ENCODE results near the gene FAM171A1. TPM values are rescaled to one million over a fixed set of nuclear protein-coding genes. Genes with fewer than 3 reads are reported as not detected.
"Not testable (repeated sequence)": the region's sequence is repeated elsewhere in the genome, so short reads cannot be mapped to it uniquely, and the experiment has no call there.

Gene FAM171A1
- total RNA-seq, 2 experiments from 2014 or later: 11.1 to 11.7 TPM

DNA sequence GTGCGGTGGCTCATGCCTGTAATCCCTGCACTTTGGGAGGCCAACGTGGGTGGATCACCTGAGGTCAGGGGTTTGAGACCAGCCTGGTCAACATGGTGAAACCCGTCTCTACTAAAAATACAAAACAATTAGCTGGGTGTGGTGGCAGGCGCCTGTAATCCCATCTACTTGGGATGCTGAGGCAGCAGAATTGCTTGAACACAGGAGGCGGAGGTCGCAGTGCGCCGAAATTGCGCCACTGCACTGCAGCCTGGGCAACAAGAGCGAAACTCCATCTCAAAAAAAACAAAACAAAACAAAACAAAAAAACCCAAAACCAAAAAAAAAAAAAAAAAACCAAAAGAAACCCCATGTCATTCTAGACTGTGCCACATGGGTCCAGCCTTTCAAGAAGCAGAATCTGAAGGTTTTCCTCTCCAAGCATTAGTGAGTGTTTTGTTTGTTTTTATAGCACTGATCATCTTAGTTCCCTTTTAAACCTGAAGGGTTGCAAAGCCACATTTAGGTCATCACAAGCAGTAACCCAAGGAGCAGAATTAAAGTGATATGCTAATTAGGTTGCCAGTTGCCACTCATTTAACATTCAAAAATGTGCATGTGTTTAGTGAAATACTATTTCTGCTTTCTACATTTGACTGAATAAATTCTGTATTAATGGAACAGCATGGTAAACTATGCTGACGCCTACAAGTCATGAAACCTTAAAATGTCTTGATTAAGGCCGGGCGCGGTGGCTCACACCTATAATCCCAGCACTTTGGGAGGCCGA lies 68.7 kb downstream of the FAM171A1 start:
- H3K4me1 Mint-ChIP-seq; POLR2A ChIA-PET; CTCF ChIA-PET; DNase-seq; H3K36me3 Mint-ChIP-seq (ENCODE audit: low read depth); H3K27me3 Mint-ChIP-seq; H3K27ac Mint-ChIP-seq; H3K9me3 Mint-ChIP-seq; H3K4me3 Mint-ChIP-seq: not testable (repeated sequence)

DNA sequence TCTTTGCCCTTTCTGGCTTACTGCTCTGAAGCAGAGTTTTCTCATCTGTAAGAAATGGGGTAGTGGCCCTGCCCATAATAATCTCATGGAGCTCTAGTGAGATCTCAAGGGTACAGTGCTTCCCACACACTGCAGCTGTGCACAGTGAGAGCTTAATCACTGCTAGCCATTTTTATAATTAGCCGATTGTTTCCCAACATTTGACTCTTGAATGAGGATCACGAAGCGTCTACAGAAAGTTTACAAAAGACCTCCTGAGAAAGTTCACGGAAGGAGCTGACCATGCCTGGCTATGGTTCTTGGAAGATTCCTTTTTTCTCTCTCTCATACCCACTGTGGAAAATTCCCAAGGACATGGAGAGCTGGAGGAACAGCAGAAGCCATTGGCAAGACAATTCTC lies 70.4 kb downstream of the FAM171A1 start:
- no peak overlapping the region for H3K4me3 Mint-ChIP-seq
- H3K36me3 Mint-ChIP-seq (ENCODE audit: low read depth): no peaks in the 10 kb centered on the region
- H3K9me3 Mint-ChIP-seq: no peaks in the 10 kb centered on the region
- no peak for DNase-seq
- CTCF ChIA-PET: interaction anchor here (1.3 kb wide), 1 partner anchor 10 kb away, joined by 3 read pairs; no protein-coding TSS in a partner anchor
- H3K27ac Mint-ChIP-seq: no peak overlapping the region
- POLR2A ChIA-PET: no interaction called here
- H3K27me3 Mint-ChIP-seq: no peaks in the 10 kb centered on the region
- H3K4me1 Mint-ChIP-seq: no peaks in the 10 kb centered on the region

DNA sequence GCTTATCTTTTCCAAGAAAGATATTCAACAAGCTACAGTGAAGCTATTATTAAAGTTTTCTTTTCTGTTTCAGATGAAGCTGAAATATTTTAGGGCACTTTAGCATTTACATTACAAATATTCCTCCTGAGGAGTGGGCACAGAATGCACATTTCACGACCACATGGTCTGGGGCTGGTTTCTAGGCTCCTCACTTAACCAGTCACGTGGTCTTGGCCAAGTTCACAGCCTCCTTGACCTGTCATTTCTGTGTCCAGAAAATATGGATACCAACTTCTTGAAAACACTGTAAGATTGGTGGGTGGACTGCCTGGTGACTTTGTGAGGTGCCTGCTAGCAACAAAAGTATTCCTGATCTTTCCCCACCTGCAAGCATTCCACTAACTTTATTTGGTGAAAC lies 70.9 kb downstream of the FAM171A1 start:
- Mint-ChIP-seq H3K27ac (no peak overlapping the region), H3K9me3 (no peaks in the 10 kb centered on the region), H3K36me3 (ENCODE audit: low read depth) (no peaks in the 10 kb centered on the region), H3K4me3 (no peak overlapping the region), H3K4me1 (peaks cover 4% of the 10 kb centered on the region), H3K27me3 (no peaks in the 10 kb centered on the region)
- ChIA-PET CTCF (interaction anchor here (1.3 kb wide), 1 partner anchor 10 kb away, joined by 3 read pairs; no protein-coding TSS in a partner anchor), POLR2A (no interaction called here)
- no peak for DNase-seq

DNA sequence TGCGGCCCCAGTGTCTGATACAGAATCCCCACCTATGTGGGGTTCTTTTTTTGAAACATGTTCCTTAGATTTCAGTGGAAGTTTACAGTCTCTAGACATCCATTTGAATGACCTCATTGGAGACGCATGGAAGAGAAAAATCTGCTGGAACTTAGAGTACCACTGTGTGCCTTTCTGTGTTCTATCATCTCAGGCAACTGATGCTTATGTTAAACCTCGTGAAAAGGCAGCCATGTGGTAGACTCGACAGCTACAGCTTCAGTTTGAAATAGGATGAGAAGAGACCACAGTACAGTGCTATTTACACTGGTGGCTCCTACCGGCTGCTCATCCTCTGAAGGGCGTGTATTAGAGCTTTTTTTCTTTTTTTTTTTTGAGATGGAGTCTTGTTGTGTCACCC lies 74.4 kb downstream of the FAM171A1 start:
- ChIA-PET CTCF (interaction anchor here (0.5 to 1.2 kb wide), 3 partner anchors 10 to 589 kb away, joined by 3 read pairs; no protein-coding TSS in a partner anchor), POLR2A (no interaction called here)
- Mint-ChIP-seq H3K27ac (no peak overlapping the region), H3K9me3 (no peaks in the 10 kb centered on the region), H3K36me3 (ENCODE audit: low read depth) (no peaks in the 10 kb centered on the region), H3K4me3 (no peak overlapping the region), H3K27me3 (peaks cover 2% of the 10 kb centered on the region), H3K4me1 (peaks cover 7% of the 10 kb centered on the region)
- DNase-seq: no peak

DNA sequence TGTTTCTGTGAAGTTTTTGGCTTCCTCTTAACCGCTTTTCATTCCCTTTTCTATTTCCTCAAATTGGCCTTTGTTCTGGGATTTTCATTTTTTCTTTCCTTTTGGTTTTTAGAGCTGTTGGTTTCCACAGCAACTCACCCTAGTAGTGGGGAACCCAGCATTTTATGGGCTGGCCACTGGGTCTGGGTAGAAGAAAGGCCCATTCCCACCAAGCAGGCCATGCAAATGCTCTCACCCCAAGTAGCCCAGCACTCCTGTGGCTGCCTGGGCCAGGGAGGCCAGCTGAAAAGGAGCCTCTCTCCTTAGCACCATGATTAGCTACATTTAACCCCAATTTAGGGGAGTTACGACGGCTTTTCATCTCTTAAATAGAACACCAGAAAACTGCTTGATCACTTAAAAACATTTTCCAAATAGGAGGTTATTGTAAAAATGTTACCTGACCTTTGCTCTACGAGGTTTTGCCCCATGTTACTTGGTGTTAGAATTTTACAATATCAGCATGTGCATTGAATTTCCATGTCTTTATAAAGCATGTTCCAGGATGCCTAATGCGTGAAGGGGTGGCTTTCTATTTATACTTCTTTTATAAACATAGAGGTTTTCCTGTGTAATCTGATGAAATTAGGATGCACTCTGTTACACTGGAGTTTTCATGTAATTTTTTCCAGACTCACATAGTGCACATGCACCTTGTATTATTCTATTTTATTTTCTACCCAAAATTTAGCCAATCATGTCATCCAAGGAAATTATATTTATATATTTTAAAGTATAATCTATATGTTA lies 75.4 kb downstream of the FAM171A1 start:
- ChIA-PET POLR2A (no interaction called here), CTCF (interaction anchor here (0.6 kb wide), 1 partner anchor 160 kb away, joined by 3 read pairs; no protein-coding TSS in a partner anchor)
- Mint-ChIP-seq H3K9me3 (no peaks in the 10 kb centered on the region), H3K27me3 (peaks cover 2% of the 10 kb centered on the region), H3K4me3 (no peak overlapping the region), H3K4me1 (peaks cover 7% of the 10 kb centered on the region), H3K27ac (no peak overlapping the region), H3K36me3 (ENCODE audit: low read depth) (no peaks in the 10 kb centered on the region)
- DNase-seq: no peak

DNA sequence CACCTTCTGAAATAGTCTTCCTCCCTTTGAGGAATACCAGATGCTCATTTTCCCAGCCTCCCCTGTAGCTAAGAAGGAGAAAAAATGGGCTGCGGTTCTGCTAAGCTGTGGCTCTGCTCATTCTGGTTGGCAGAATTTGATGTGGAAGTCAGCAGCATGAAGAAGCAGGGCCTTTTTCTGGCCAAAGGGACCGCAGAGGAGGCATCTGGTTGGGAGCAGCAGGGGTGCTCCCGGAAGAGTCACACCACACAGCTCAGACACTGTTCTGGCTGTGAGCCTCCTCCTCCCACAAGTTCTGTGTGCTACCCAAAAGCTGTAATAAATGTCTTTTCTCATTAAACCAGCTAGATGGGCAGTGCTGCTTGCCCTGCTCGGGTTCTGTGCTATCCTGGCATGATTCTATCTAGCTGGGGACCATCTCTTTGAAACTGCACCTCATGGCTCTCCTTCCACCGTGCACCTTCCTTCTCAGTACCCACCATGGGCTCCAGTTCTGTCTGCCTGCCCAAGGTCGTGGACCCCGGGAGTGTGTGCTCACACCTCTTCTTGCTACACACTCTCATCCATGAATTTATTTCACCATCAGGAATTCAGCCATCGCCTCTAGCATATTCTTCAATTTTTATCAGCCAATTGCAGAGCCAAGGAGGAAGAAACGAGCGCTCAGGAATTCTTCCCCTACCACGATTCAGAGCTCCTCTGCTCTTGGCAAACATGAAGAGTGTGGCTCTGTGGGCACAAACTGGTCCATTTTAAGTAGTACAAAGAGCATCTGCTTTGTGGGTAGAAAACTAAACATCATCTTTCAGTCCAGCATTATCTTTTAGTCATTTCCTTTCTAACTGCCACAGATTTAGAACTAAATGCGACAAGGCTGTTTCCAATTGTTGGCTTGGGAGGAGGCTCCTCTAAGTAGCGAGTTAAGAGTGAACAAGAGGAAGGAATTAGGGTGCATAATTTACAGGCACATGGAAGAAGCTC lies 76.9 kb downstream of the FAM171A1 start:
- Mint-ChIP-seq H3K27ac (no peak overlapping the region), H3K4me3 (no peak overlapping the region), H3K27me3 (peaks cover 2% of the 10 kb centered on the region), H3K4me1 (peaks cover 11% of the 10 kb centered on the region), H3K36me3 (ENCODE audit: low read depth) (no peaks in the 10 kb centered on the region), H3K9me3 (no peaks in the 10 kb centered on the region)
- no peak for DNase-seq
- POLR2A ChIA-PET: no interaction called here
- CTCF ChIA-PET: interaction anchor here (1.0 kb wide), 1 partner anchor 47 kb away, joined by 3 read pairs; no protein-coding TSS in a partner anchor

DNA sequence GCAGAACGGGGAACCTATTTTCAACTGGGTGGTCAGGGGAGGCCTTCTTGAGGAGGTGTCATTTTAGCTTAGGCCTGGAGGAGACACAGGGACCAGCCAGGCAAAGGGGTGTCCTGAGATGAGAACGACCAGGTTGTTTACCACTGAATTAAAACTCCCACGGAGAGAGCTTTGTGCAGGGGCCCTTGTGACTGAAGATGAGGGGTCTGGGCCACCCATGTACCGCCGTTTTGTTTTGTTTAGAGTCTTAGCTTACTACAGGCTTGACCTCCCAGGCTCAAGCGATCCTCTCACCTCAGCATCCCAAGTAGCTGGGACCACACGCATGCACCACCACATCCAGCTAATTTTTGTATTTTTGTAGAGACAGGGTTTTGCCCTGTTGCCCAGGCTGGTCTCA lies 80.4 kb downstream of the FAM171A1 start:
- ChIA-PET CTCF (interaction anchor here (1.4 kb wide), 1 partner anchor 10 kb away, joined by 3 read pairs; no protein-coding TSS in a partner anchor), POLR2A (no interaction called here)
- Mint-ChIP-seq H3K27me3 (peaks cover 2% of the 10 kb centered on the region), H3K27ac (no peak overlapping the region), H3K4me3 (no peak overlapping the region), H3K9me3 (no peaks in the 10 kb centered on the region), H3K4me1 (peaks cover 11% of the 10 kb centered on the region), H3K36me3 (ENCODE audit: low read depth) (no peaks in the 10 kb centered on the region)
- DNase-seq: no peak

DNA sequence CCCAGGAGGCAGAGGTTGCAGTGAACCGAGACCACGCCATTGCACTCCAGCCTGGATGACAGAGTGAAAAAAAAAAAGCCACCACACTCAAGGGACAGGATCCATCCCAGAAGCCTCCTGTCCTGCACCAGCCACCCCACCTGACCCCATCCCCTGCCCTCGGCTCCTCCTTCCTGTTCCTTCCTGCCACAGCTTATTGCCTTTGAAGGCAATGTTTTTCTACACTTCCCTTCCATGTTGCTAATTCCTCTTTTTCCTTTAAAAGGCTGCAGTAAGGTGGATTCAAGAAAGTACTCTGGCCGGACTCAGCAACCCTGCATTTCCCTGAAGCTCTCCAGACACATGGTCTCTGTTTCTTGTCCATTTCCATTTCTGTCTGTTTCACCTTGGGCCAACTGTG lies 80.9 kb downstream of the FAM171A1 start:
- H3K9me3 Mint-ChIP-seq: no peaks in the 10 kb centered on the region
- DNase-seq: no peak
- peaks cover 2% of the 10 kb centered on the region for H3K27me3 Mint-ChIP-seq
- no peak overlapping the region for H3K27ac Mint-ChIP-seq
- peaks cover 8% of the 10 kb centered on the region for H3K4me1 Mint-ChIP-seq
- H3K4me3 Mint-ChIP-seq: no peak overlapping the region
- ChIA-PET POLR2A (no interaction called here), CTCF (interaction anchor here (1.4 kb wide), 1 partner anchor 10 kb away, joined by 3 read pairs; no protein-coding TSS in a partner anchor)
- H3K36me3 Mint-ChIP-seq (ENCODE audit: low read depth): no peaks in the 10 kb centered on the region

DNA sequence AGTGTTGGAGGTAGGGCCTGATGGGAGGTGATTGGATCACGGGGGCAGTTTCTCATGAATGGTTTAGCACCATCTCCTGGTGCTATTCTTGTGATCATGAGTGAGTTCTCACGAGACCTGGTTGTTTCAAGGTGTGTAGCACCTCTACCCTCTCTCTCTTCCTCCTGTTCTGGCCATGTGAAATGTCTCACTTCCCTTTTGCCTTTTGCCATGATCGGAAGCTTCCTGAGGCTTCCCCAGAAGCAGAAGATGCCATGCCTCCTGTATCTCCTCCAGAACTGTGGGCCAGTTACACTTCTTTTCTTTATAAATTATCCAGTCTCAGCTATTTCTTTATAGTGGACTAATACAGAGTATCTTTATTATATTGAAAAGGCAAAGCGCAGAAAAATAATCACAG lies 90.1 kb downstream of the FAM171A1 start:
- H3K4me1 Mint-ChIP-seq: no peaks in the 10 kb centered on the region
- H3K27ac Mint-ChIP-seq: no peak overlapping the region
- no peak for DNase-seq
- CTCF ChIA-PET: no interaction called here
- no peaks in the 10 kb centered on the region for H3K9me3 Mint-ChIP-seq
- no peak overlapping the region for H3K4me3 Mint-ChIP-seq
- H3K36me3 Mint-ChIP-seq (ENCODE audit: low read depth): no peaks in the 10 kb centered on the region
- POLR2A ChIA-PET: no interaction called here
- H3K27me3 Mint-ChIP-seq: no peaks in the 10 kb centered on the region

DNA sequence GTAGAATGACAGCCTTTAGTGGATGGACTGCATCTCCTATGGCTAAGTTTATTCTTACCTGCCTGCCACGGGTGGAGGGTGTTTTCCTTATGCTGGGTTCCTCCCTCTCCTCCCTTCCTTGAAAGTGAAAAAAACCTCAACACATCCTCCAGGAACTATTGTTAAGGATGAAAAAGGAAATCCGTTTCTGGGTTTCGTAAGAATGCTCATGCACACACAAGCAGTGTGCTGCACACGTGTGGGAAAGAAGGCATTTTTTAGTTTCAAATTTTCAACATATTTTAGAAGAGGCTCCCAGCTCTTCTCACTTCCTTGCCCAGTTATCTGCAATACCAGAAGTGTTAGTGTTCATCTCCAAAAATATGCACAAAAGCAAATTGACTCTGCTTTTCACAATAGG lies 90.6 kb downstream of the FAM171A1 start:
- Mint-ChIP-seq H3K27ac (no peak overlapping the region), H3K9me3 (no peaks in the 10 kb centered on the region), H3K4me1 (no peaks in the 10 kb centered on the region), H3K27me3 (no peaks in the 10 kb centered on the region), H3K4me3 (no peak overlapping the region), H3K36me3 (ENCODE audit: low read depth) (no peaks in the 10 kb centered on the region)
- CTCF ChIA-PET: no interaction called here
- POLR2A ChIA-PET: no interaction called here
- no peak for DNase-seq

DNA sequence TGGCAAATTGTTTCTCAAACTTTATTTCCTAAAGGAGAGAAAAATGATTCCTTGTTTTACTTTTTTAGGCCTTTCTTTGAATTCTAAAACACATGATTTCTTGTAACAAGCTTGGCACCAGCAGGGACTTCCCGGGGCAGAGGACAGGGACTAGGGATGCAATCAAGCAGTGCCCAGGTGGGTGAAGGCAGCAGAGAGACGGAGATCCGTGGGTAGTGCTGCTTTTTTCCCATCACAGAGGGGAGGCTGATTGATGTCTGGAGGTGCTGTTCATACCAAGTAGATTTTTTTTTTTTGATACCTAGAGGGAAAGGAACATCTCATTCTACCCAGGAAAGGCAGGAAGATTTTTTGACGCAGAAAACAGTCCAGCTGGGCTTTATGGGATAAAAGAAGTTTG lies 91.9 kb downstream of the FAM171A1 start:
- Mint-ChIP-seq H3K4me3 (no peak overlapping the region), H3K27ac (no peak overlapping the region), H3K4me1 (no peaks in the 10 kb centered on the region), H3K27me3 (no peaks in the 10 kb centered on the region), H3K36me3 (ENCODE audit: low read depth) (no peaks in the 10 kb centered on the region), H3K9me3 (peaks cover 2% of the 10 kb centered on the region)
- no peak for DNase-seq
- ChIA-PET CTCF (interaction anchor here (0.6 kb wide), 1 partner anchor 92 kb away, joined by 3 read pairs; no protein-coding TSS in a partner anchor), POLR2A (no interaction called here)

DNA sequence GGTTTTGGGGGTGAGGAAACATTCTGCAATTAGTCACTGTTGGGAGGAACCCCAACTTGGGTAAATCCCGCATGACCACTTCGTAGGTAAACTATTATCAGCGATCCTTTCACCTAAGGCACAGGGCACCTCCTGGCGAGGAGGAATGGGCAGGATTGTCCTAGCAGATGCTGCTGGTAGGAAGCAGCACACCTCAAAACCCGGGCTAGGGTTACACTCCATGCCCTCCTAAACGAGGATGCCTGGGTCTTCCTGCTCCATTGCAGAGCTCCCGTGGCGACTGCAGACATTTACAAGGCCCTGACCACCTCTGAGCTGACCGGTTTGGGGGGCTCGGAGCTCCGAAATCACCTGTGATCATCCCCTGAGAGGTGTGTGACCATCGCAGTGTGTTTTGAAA lies 92.3 kb downstream of the FAM171A1 start:
- ChIA-PET CTCF (interaction anchor here (0.6 kb wide), 1 partner anchor 93 kb away, joined by 3 read pairs; no protein-coding TSS in a partner anchor), POLR2A (no interaction called here)
- Mint-ChIP-seq H3K27ac (no peak overlapping the region), H3K36me3 (ENCODE audit: low read depth) (no peaks in the 10 kb centered on the region), H3K27me3 (no peaks in the 10 kb centered on the region), H3K9me3 (peaks cover 2% of the 10 kb centered on the region), H3K4me3 (no peak overlapping the region), H3K4me1 (no peaks in the 10 kb centered on the region)
- no peak for DNase-seq

Data from activated CD4-positive, alpha-beta T cell treated with anti-CD3 and anti-CD28 coated beads, Interleukin-2, amount 10 ng/mL, durations not matched to agents 7 days and 5 days (primary cell).